Mammary epithelial cell (primary cell): Measurements from ENCODE around the gene MLEC.

Source experiments
- EZH2 ChIP-seq: IDR thresholded peaks from 2 replicates; pipeline ENCODE4 v1.6.1; 2012; ENCODE audit warnings: low read length, inconsistent platforms, borderline replicate concordance
- TF ChIP-seq, protein P1 (sequence below), 2 donors: IDR thresholded peaks in 1 of 2; conservative IDR thresholded peaks in 1 of 2; 2 replicates each; pipeline ENCODE4 v1.5.1; 2011 to 2012; ENCODE audit warnings: inconsistent platforms in 2 of 2, low read length in 2 of 2, mild to moderate bottlenecking in 2 of 2, control low read depth in 1 of 2, low read depth in 1 of 2; ENCODE audit not compliant: insufficient read depth in 1 of 2; ENCODE audit errors: extremely low read depth in 1 of 2

DNA sequence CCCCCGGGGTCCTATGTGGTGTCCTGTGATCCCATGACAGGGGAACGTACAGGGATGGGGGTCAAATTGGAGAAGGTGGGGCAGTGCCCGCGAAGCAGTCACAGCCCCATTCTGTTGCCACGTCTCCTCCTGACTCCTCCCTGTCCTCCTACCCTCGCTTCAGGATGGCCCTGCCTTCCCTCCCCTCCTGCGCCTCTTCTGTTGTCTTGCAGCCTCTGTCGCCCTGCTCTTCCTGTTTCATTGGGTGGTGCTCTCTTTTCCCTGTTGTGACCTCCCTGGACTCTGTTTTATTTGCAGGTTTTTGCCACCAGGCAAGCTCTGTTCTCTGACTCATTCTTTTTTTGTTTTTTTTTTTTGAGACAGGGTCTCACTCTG, 27.8 kb upstream of the MLEC start:
- TF ChIP-seq, protein P1, sequence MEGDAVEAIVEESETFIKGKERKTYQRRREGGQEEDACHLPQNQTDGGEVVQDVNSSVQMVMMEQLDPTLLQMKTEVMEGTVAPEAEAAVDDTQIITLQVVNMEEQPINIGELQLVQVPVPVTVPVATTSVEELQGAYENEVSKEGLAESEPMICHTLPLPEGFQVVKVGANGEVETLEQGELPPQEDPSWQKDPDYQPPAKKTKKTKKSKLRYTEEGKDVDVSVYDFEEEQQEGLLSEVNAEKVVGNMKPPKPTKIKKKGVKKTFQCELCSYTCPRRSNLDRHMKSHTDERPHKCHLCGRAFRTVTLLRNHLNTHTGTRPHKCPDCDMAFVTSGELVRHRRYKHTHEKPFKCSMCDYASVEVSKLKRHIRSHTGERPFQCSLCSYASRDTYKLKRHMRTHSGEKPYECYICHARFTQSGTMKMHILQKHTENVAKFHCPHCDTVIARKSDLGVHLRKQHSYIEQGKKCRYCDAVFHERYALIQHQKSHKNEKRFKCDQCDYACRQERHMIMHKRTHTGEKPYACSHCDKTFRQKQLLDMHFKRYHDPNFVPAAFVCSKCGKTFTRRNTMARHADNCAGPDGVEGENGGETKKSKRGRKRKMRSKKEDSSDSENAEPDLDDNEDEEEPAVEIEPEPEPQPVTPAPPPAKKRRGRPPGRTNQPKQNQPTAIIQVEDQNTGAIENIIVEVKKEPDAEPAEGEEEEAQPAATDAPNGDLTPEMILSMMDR (conservative IDR thresholded peaks at IDR 0.05 in 1 of 2, IDR thresholded peaks at IDR 0.05 in 1 of 2; ENCODE audit: extremely low read depth in 1 of 2, insufficient read depth in 1 of 2, low read depth in 1 of 2, low read length in 2 of 2), result no peak
- no peak for TF ChIP-seq EZH2
